Memory B cell (primary cell): ENCODE measurements around the gene STXBP6.

Experiments
- ATAC-seq: fragments of 150-1000 bp; cut with Tn5 transposase; 2 replicates; pipeline ENCODE4 v1.10.0; 2021; ENCODE audit warnings: low read depth, mild to moderate bottlenecking, moderate library complexity
- DNase-seq, 2 donors: peaks; one replicate each; pipeline ENCODE4 v3.0.0; 2022; ENCODE audit warnings: low spot score in 2 of 2
- H3K27ac Mint-ChIP-seq: one replicate; pipeline ENCODE4 v1.8.0; 2022; ENCODE audit warnings: mild to moderate bottlenecking, moderate library complexity, mixed read lengths
- H3K27me3 Mint-ChIP-seq: one replicate; pipeline ENCODE4 v1.8.0; 2022; ENCODE audit warnings: mixed read lengths
- H3K36me3 Mint-ChIP-seq: one replicate; pipeline ENCODE4 v1.8.0; 2022; ENCODE audit warnings: mild to moderate bottlenecking, mixed read lengths
- H3K4me1 Mint-ChIP-seq: one replicate; pipeline ENCODE4 v1.8.0; 2022; ENCODE audit warnings: mixed read lengths
- H3K4me3 Mint-ChIP-seq: one replicate; pipeline ENCODE4 v1.8.0; 2022; ENCODE audit warnings: mild to moderate bottlenecking, moderate library complexity, mixed read lengths
- H3K9me3 Mint-ChIP-seq: one replicate; pipeline ENCODE4 v1.8.0; 2022; ENCODE audit warnings: mixed read lengths

STXBP6 gene

DNA sequence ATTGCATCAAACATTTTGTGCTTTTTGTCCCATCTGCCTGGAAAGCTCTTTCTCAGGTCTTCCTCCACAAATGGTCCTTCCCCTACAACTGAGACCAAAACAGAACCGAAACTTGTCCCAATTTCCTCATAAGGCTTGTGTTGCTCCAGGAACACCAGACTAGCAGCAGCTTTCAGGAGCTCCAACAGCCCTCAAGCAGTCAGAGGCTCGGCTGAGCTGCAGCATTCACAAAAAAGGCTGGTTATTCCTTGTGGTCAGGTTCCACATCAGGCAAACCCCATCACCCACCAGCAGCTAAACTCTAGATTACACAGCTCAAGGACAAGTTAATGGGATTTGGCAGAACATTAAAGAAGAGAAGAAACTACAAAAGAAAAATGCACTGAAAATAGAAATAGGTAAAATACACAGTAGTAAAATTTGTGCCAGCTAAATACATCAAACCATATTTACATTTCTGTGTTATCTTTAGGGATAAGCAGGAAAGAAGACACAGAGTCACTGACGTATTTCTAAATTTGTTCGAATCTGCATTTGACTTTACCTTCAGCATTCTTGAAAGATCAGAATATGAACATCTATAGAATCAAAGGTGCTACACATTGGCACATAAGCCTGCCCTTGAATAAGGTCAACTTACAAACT, 141.2 kb downstream of the STXBP6 start:
- H3K36me3 Mint-ChIP-seq, result no peaks in the 10 kb centered on the region
- ATAC-seq (no peak), DNase-seq (no peak)
- H3K27ac Mint-ChIP-seq, result no peak overlapping the region
- H3K4me1 Mint-ChIP-seq, result peaks cover 3% of the 10 kb centered on the region
- no peaks in the 10 kb centered on the region for H3K9me3 Mint-ChIP-seq
- no peak overlapping the region for H3K4me3 Mint-ChIP-seq
- H3K27me3 Mint-ChIP-seq, result peaks cover 3% of the 10 kb centered on the region

DNA sequence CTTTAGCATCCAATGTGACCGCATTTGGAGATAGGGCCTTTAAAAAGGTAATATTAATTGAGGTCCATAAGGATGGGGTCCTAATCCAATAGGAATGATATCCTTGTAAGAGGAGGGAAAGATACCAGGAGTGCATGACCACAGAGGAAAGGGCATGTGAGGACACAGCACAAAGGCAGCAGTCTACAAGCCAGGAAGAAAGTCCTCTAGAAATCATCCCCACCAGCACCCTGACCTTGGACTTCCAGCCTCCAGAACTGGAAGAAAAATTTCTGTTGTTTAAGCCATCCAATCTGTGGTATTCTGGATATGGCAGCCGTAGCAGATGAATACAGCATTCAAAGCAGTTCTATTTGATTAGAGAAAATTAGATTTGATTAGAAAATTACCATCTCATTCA, 145.4 kb downstream of the STXBP6 start:
- Mint-ChIP-seq H3K9me3 (no peaks in the 10 kb centered on the region), H3K4me1 (no peaks in the 10 kb centered on the region), H3K36me3 (no peaks in the 10 kb centered on the region), H3K27ac (no peak overlapping the region), H3K27me3 (peaks cover 3% of the 10 kb centered on the region), H3K4me3 (no peak overlapping the region)
- DNase-seq, result no peak
- ATAC-seq, result no peak

- no peak overlapping the region for H3K4me3 Mint-ChIP-seq
- H3K27me3 Mint-ChIP-seq, result peaks cover 3% of the 10 kb centered on the region
- ATAC-seq (no peak), DNase-seq (no peak)
- H3K27ac Mint-ChIP-seq, result no peak overlapping the region
- no peaks in the 10 kb centered on the region for H3K4me1 Mint-ChIP-seq
- H3K36me3 Mint-ChIP-seq, result no peaks in the 10 kb centered on the region
- H3K9me3 Mint-ChIP-seq, result no peaks in the 10 kb centered on the region
These were observed 146.6 kb downstream of the STXBP6 start for GRCh38 chr14:24903337-24903736.

DNA sequence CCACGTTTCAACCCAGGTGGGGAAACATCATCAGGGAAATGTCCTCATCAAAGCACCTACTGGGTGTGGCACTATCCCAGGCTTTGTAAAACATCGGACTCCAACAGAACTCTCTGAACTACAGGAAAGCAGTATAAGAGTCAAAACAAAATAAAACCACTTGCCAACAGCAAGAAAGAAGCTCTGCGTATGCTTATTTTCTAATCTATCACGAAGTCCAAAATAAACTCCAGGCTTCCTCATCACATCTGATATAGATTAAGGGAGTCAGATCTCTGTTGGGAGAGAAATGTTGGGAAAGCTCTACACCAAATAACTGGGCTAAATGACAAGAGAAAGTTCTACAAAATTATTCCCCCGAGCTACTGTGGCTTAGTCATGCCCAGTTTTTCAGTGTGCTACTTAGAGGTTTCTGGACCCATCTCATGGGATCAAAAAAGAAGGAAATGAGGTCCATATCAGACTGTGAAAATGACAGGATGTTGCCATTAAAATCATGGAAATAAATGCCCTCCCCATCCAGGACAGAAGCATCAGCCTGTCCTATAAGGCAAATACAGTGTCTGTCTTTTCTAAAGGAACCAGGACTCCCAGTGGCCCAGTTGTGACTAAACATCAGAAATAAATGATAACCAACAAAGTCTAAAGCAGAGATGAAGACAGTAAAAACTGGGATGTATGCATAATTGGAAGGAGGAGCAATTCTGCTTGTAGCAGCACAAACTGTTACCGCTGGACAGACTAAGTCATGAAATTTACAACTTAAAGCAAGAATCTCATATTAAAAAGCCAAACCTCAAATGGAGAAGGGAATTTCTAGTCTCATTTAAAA, 149.5 kb downstream of the STXBP6 start:
- no peak overlapping the region for H3K27ac Mint-ChIP-seq
- no peaks in the 10 kb centered on the region for H3K4me1 Mint-ChIP-seq
- DNase-seq (no peak), ATAC-seq (no peak)
- H3K27me3 Mint-ChIP-seq, result no peaks in the 10 kb centered on the region
- H3K9me3 Mint-ChIP-seq, result no peaks in the 10 kb centered on the region
- H3K36me3 Mint-ChIP-seq, result no peaks in the 10 kb centered on the region
- H3K4me3 Mint-ChIP-seq, result no peak overlapping the region

GRCh38 chr14:24897793-24898192, 152.2 kb downstream of the STXBP6 start:
- no peak overlapping the region for H3K27ac Mint-ChIP-seq
- DNase-seq (no peak), ATAC-seq (no peak)
- no peaks in the 10 kb centered on the region for H3K9me3 Mint-ChIP-seq
- H3K4me3 Mint-ChIP-seq, result no peak overlapping the region
- peaks cover 2% of the 10 kb centered on the region for H3K27me3 Mint-ChIP-seq
- H3K36me3 Mint-ChIP-seq, result no peaks in the 10 kb centered on the region
- H3K4me1 Mint-ChIP-seq, result no peaks in the 10 kb centered on the region

- Mint-ChIP-seq H3K4me1 (no peaks in the 10 kb centered on the region), H3K36me3 (no peaks in the 10 kb centered on the region), H3K27ac (no peak overlapping the region), H3K27me3 (peaks cover 5% of the 10 kb centered on the region), H3K9me3 (peaks cover 4% of the 10 kb centered on the region), H3K4me3 (no peak overlapping the region)
- ATAC-seq, result no peak
- no peak for DNase-seq
These were observed 154.3 kb downstream of the STXBP6 start for GRCh38 chr14:24895622-24896021.

DNA sequence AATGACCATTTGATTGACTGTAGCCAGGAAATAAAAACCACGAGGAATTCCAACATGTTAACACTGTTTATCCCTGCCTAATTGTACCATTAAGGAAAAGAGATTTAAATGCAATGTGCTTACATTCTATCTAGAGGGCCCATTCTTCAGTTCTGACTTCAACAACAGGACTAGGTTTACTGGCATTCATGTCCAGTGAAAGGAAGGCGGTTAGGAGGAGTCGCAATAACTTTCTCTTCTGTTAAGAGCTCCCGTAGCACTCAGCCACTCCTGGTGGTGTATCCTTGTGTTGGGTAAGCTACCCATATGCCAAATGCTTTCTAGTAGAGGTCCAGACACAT, 154.7 kb downstream of the STXBP6 start:
- H3K4me3 Mint-ChIP-seq, result no peak overlapping the region
- peaks cover 5% of the 10 kb centered on the region for H3K27me3 Mint-ChIP-seq
- H3K9me3 Mint-ChIP-seq, result peaks cover 4% of the 10 kb centered on the region
- DNase-seq (no peak), ATAC-seq (no peak)
- no peak overlapping the region for H3K27ac Mint-ChIP-seq
- H3K36me3 Mint-ChIP-seq, result no peaks in the 10 kb centered on the region
- no peaks in the 10 kb centered on the region for H3K4me1 Mint-ChIP-seq

GRCh38 chr14:24894583-24895242, 155.2 kb downstream of the STXBP6 start:
- no peak for ATAC-seq

DNA sequence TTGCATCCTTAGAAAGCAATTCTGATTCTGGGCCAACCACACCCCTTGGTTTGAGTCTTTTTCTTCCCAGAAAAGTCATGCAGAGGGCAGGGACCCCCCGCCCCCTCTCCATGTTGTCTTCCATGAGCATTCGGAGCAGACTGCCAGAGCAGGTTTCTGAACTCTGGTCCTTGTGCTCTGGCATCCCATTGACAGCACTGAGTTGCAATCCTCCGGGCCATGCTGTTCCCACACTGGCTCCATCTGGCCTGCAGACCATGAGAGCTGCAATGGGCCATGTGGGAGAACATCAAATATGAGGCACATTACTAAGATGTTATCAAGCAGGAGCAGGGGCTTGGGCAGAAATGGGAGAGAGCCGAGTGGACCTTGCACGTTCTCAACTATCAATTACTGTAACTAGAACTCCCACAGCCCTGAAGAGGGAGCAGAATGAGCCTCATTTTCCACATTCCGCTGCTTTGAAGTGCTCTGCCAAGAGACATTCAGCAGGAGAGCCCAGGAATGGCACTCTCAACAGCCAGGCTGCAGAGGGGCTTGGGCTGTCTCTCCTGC, 157.4 kb downstream of the STXBP6 start:
- peaks cover 8% of the 10 kb centered on the region for H3K9me3 Mint-ChIP-seq
- H3K4me1 Mint-ChIP-seq, result no peaks in the 10 kb centered on the region
- no peak overlapping the region for H3K27ac Mint-ChIP-seq

More at GRCh38 chr14:24894583-24895242, 155.2 kb downstream of the STXBP6 start:
- peaks cover 5% of the 10 kb centered on the region for H3K27me3 Mint-ChIP-seq
- no peaks in the 10 kb centered on the region for H3K4me1 Mint-ChIP-seq
- peaks cover 7% of the 10 kb centered on the region for H3K9me3 Mint-ChIP-seq
- no peak overlapping the region for H3K27ac Mint-ChIP-seq
- DNase-seq, result no peak
- no peaks in the 10 kb centered on the region for H3K36me3 Mint-ChIP-seq
- no peak overlapping the region for H3K4me3 Mint-ChIP-seq

GRCh38 chr14:24891987-24892496, 157.9 kb downstream of the STXBP6 start:
- DNase-seq (no peak), ATAC-seq (no peak)
- no peaks in the 10 kb centered on the region for H3K36me3 Mint-ChIP-seq
- H3K9me3 Mint-ChIP-seq, result peaks cover 8% of the 10 kb centered on the region
- peaks cover 11% of the 10 kb centered on the region for H3K27me3 Mint-ChIP-seq
- H3K4me3 Mint-ChIP-seq, result no peak overlapping the region
- no peak overlapping the region for H3K27ac Mint-ChIP-seq
- H3K4me1 Mint-ChIP-seq, result no peaks in the 10 kb centered on the region

More for the DNA sequence above, 157.4 kb downstream of the STXBP6 start:
- Mint-ChIP-seq H3K27me3 (peaks cover 11% of the 10 kb centered on the region), H3K36me3 (no peaks in the 10 kb centered on the region), H3K4me3 (no peak overlapping the region)
- no peak for DNase-seq
- no peak for ATAC-seq

- DNase-seq (no peak), ATAC-seq (no peak)
- no peak overlapping the region for H3K27ac Mint-ChIP-seq
These were observed 159.2 kb downstream of the STXBP6 start for GRCh38 chr14:24890716-24891115.

DNA sequence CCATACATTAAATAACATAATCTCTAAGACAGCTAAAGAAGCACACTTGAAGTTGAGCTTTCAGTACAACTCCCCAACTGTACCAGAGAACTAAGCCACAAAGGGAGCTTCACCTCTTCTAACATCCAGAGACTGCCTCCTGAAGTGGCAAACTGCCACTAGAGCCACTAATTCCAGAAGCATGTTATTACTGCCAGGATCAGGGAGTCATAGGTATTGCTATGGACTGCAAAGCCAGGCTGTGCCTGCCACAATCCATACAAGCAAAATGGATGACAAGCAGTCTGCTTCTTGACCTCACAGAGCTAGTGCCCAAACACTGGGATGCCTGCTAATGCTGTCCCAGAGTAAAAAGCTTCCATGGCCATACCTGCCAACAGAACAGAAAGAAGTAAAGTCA, 160.1 kb downstream of the STXBP6 start:
- no peaks in the 10 kb centered on the region for H3K4me1 Mint-ChIP-seq
- DNase-seq (no peak), ATAC-seq (no peak)
- no peak overlapping the region for H3K4me3 Mint-ChIP-seq
- peaks cover 8% of the 10 kb centered on the region for H3K9me3 Mint-ChIP-seq
- H3K27me3 Mint-ChIP-seq, result peaks cover 11% of the 10 kb centered on the region
- H3K27ac Mint-ChIP-seq, result no peak overlapping the region
- H3K36me3 Mint-ChIP-seq, result no peaks in the 10 kb centered on the region

More at GRCh38 chr14:24890716-24891115, 159.2 kb downstream of the STXBP6 start:
- H3K36me3 Mint-ChIP-seq, result no peaks in the 10 kb centered on the region
- H3K4me1 Mint-ChIP-seq, result no peaks in the 10 kb centered on the region
- H3K27me3 Mint-ChIP-seq, result peaks cover 11% of the 10 kb centered on the region
- H3K4me3 Mint-ChIP-seq, result no peak overlapping the region
- peaks cover 8% of the 10 kb centered on the region for H3K9me3 Mint-ChIP-seq

- DNase-seq, result no peak
- ATAC-seq, result no peak
- no peaks in the 10 kb centered on the region for H3K4me1 Mint-ChIP-seq
- H3K9me3 Mint-ChIP-seq, result peaks cover 8% of the 10 kb centered on the region
- H3K36me3 Mint-ChIP-seq, result no peaks in the 10 kb centered on the region
- H3K27me3 Mint-ChIP-seq, result peaks cover 8% of the 10 kb centered on the region
- H3K4me3 Mint-ChIP-seq, result no peak overlapping the region
- no peak overlapping the region for H3K27ac Mint-ChIP-seq
These were observed 161.4 kb downstream of the STXBP6 start for GRCh38 chr14:24888532-24888931.
